Measurements from ENCODE around the gene ZBTB7B.

DNA sequence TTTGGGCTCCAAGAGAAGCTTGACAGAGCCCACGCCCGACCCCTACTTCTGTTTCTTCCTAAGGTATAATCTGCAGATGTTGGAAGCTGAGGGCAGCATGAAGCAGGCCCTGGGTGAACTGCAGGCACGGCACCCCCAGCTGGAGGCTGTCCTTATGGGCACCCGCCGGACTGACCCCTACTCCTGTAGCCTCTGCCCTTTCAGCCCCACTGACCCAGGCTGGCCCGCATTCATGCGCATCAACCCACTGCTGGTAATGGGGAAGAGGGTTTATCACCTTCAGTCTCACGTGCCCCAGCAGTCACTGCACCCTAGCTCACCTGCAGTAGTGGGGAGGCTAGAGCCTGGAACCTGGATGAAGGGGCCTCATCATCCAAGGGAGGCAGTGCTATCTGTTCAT, 12.3 kb upstream of the ZBTB7B start:
- TF ChIP-seq, protein P1, sequence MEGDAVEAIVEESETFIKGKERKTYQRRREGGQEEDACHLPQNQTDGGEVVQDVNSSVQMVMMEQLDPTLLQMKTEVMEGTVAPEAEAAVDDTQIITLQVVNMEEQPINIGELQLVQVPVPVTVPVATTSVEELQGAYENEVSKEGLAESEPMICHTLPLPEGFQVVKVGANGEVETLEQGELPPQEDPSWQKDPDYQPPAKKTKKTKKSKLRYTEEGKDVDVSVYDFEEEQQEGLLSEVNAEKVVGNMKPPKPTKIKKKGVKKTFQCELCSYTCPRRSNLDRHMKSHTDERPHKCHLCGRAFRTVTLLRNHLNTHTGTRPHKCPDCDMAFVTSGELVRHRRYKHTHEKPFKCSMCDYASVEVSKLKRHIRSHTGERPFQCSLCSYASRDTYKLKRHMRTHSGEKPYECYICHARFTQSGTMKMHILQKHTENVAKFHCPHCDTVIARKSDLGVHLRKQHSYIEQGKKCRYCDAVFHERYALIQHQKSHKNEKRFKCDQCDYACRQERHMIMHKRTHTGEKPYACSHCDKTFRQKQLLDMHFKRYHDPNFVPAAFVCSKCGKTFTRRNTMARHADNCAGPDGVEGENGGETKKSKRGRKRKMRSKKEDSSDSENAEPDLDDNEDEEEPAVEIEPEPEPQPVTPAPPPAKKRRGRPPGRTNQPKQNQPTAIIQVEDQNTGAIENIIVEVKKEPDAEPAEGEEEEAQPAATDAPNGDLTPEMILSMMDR (IDR thresholded peaks at IDR 0.05): no peak
- no peak for TF ChIP-seq POLR2A (IDR thresholded peaks at IDR 0.05)

All from esophagus squamous epithelium (tissue), 4 donors.